ENCODE data around the gene TBX4. TPM values are rescaled to one million over a fixed set of nuclear protein-coding genes. Genes with fewer than 3 reads are reported as not detected.

The TBX4 gene
- total RNA-seq, 4 donors from 2014 or later: not detected

DNA sequence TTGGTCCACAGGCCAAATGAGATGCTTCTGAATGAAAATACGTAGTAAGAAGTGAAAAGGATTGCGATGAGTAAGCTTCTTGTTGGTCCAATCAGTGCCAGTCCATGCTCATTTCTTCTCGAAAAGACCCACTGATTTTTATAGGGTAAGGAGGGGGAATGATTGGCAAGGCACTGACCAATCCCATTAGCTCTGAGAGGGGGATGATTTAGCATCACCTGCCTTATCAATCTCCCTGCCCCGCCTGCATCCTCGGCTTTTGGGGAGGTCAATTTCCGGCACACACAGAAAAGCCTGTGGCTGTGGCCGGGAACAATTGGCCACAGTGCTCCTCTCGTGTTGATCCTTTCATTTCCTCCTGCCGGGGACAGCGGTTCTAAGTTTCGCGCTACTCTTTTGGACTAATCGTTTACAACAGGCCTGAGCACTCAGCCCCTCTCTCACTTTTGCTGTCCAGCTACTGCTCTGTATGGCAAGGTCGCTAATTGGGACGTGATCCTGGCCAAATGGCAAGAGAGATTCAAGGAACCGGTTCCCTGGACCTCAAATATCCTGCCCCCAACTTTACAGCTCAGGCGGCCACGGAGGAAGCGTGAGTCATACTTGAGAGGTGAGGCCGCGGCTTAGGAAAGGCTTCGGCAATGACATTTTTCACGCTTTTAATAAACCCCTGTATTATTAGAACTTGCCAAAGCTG lies 43.1 kb downstream of the TBX4 start:
- Histone ChIP-seq H3K27ac (no peak overlapping the region), H3K4me3 (no peak overlapping the region), H3K36me3 (no peaks in the 10 kb centered on the region), H3K9me3 (no peaks in the 10 kb centered on the region), H3K4me1 (no peaks in the 10 kb centered on the region), H3K27me3 (no peaks in the 10 kb centered on the region)
- TF ChIP-seq, protein P1, sequence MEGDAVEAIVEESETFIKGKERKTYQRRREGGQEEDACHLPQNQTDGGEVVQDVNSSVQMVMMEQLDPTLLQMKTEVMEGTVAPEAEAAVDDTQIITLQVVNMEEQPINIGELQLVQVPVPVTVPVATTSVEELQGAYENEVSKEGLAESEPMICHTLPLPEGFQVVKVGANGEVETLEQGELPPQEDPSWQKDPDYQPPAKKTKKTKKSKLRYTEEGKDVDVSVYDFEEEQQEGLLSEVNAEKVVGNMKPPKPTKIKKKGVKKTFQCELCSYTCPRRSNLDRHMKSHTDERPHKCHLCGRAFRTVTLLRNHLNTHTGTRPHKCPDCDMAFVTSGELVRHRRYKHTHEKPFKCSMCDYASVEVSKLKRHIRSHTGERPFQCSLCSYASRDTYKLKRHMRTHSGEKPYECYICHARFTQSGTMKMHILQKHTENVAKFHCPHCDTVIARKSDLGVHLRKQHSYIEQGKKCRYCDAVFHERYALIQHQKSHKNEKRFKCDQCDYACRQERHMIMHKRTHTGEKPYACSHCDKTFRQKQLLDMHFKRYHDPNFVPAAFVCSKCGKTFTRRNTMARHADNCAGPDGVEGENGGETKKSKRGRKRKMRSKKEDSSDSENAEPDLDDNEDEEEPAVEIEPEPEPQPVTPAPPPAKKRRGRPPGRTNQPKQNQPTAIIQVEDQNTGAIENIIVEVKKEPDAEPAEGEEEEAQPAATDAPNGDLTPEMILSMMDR (IDR thresholded peaks at IDR 0.05): no peak
- no peak for TF ChIP-seq POLR2A (IDR thresholded peaks at IDR 0.05)
- intact Hi-C loops (cut with DNase I; ENCODE audit: low total_unique reads): no loop called here
- no peak for DNase-seq

DNA sequence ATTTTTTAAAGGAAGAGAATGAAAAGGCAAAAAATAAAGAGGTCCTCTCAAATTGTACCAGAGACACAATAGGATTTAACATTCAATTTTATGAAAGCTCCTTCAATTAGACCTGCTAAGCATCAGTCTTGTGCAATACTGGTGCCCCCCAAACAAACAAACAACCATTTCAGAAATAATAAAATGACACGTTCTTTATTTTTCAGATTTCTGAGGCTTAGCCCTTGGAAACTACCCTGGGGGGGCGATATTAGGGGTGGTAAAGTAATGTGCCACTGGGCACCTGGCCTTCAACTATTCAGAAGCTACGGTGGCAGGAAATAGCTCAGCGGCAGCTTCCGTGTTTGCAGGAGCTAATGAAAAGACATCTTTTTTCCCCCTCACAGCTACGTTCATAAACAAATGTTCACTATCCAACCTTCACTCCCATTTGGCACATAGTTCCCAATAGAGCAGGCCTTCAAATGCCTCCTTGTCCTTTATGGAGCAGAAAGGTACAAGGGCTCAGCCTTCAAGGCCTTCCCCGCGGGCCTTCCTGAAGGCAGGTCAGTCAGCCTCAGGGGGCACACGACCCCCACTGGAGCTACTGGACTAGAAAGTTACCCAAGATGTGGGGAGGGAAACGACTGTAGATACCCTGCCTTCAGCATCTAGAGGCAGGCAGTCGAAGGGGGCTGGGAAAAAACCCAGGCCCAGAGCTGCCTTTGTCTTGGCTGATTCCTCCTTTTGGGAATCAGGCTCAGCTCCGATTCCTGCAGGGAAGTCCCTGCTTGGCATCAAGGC lies 44.1 kb downstream of the TBX4 start:
- no peaks in the 10 kb centered on the region for H3K4me1 ChIP-seq
- intact Hi-C loops (cut with DNase I; ENCODE audit: low total_unique reads): no loop called here
- H3K4me3 ChIP-seq: no peak overlapping the region
- TF ChIP-seq POLR2A (IDR thresholded peaks at IDR 0.05): no peak
- TF ChIP-seq, protein P1 (IDR thresholded peaks at IDR 0.05): no peak
- H3K9me3 ChIP-seq: no peaks in the 10 kb centered on the region
- H3K27me3 ChIP-seq: no peaks in the 10 kb centered on the region
- H3K36me3 ChIP-seq: no peaks in the 10 kb centered on the region
- no peak for DNase-seq
- no peak overlapping the region for H3K27ac ChIP-seq

DNA sequence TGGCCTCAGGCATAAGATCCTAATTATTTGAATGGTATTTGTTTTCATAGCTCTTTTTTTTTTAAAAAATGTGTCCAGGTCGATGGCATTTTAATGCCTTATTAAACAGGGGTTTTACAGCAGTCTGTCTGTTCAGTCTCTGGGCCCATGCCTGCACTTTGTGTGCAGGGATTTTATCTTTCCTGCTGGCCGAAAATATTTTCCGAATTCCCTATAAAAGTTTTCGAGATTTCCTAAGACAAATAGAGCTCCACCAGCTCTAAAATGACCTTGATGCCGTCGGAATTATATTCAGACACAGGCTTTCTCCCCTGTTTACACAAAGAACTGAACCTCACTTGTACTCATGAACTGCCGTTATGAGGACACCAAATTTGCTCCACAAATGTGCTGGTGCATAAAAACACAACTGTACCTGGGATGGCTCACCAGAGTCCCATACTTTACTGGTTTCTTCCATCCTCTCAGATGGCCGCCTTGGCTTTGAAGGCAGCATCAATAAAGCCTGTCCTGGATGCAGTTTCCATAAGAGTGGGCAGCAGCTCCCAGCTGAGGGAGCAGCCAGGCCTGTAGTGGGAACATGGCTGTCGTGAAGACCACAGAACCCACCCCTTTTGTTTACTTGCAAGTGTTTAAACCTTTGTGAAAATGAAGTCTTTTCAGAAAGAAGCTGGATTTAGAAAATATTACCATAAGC lies 44.9 kb downstream of the TBX4 start:
- no peak for DNase-seq
- Histone ChIP-seq H3K9me3 (no peaks in the 10 kb centered on the region), H3K27me3 (no peaks in the 10 kb centered on the region), H3K4me3 (no peak overlapping the region), H3K27ac (no peak overlapping the region), H3K36me3 (no peaks in the 10 kb centered on the region), H3K4me1 (no peaks in the 10 kb centered on the region)
- TF ChIP-seq POLR2A (IDR thresholded peaks at IDR 0.05): no peak
- TF ChIP-seq, protein P1 (IDR thresholded peaks at IDR 0.05): no peak
- intact Hi-C loops (cut with DNase I; ENCODE audit: low total_unique reads): no loop called here

DNA sequence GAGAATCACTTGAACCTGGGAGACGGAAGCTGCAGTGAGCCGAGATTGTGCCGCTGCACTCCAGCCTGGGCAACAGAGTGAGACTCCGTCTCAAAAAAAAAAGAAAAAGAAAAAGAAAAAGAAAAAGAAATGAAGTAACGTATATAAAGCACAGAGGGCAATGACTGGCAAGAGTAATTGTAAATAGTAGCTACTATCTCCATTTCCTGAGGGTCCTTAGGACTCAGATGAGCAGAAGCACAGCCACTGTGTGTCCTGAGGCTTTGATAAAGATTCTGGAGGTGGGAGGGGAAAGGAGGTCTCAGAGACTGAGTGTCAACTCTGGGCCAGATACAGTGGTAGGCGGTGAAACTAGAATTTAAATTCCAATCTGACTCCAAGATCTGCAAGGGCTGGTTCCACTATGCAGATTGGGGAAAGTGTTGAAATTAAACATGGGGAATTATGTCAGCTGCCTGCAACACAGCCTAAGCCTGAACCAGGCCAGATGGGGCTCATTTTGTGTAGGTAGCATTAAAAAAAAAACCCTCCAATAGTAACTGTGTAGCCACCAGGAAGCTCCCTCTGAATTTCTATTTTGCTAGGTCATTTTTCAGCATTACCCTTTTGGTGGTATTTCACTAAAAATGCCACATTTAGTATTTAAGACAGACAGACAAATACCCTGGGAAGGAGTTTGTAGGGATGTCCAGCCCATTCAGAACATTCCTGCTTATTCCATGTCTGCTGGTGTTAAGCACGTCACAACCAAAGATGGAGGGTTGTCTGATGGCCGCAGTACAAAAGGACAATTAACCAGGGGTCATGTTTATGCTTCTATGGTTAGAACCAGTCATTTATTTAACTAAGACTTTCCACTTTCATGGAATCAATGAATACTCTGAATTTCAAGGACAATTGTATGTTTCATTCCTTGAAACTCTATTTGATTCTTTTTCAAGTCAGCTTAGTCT lies 46.1 kb downstream of the TBX4 start:
- H3K4me3 ChIP-seq: no peak overlapping the region
- no peaks in the 10 kb centered on the region for H3K27me3 ChIP-seq
- TF ChIP-seq POLR2A (IDR thresholded peaks at IDR 0.05): no peak
- TF ChIP-seq, protein P1 (IDR thresholded peaks at IDR 0.05): no peak
- intact Hi-C loops (cut with DNase I; ENCODE audit: low total_unique reads): no loop called here
- H3K4me1 ChIP-seq: no peaks in the 10 kb centered on the region
- no peak overlapping the region for H3K27ac ChIP-seq
- H3K9me3 ChIP-seq: no peaks in the 10 kb centered on the region
- no peak for DNase-seq
- no peaks in the 10 kb centered on the region for H3K36me3 ChIP-seq
